ENCODE results near the gene DIP2A.
"Not testable (repeated sequence)": the region's sequence is repeated elsewhere in the genome, so short reads cannot be mapped to it uniquely, and the experiment has no call there.

The DIP2A gene

GRCh38 chr21:46559291-46559983 lies 100.7 kb downstream of the DIP2A start:
- DNase-seq = no peak

- DNase-seq = no peak
Measured at GRCh38 chr21:46560568-46561444, 102.1 kb downstream of the DIP2A start.

DNA sequence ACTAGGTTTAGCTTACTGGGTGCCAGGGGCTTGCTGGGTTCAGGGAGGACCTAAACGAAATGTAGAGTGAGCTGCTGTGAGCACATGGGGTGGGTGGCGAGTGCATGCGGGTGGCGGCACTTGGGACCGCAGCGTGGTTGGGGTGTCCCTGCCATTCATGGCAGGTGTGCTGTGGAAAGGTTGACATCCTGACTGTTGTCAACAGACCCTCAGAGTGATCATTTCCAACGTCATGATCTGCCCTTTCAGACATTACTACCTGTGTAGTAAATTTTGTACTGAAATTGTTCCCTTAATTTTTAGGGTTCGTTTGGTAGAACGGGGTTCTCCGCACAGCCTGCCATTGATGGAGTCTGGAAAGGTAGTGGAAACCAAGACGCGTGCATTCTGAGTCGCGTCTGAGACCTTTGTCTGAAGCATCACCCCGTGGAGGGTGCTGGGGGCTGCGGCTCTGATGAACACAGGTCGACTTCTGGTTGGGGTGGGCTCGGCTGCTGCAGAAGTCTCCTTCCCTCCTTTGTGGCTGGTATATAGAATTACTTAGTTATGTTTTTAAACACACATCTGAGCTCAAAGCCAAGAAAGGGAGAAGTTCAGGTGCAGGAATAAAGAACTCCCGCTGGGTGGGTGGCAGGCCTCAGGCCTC lies 102.9 kb downstream of the DIP2A start:
- no peak for DNase-seq

- DNase-seq = no peak
Measured at GRCh38 chr21:46562472-46562871, 103.8 kb downstream of the DIP2A start.

- DNase-seq = no peak
Measured at GRCh38 chr21:46562964-46563607, 104.4 kb downstream of the DIP2A start.

- DNase-seq = no peak
Measured at GRCh38 chr21:46564391-46564790, 105.7 kb downstream of the DIP2A start.

DNA sequence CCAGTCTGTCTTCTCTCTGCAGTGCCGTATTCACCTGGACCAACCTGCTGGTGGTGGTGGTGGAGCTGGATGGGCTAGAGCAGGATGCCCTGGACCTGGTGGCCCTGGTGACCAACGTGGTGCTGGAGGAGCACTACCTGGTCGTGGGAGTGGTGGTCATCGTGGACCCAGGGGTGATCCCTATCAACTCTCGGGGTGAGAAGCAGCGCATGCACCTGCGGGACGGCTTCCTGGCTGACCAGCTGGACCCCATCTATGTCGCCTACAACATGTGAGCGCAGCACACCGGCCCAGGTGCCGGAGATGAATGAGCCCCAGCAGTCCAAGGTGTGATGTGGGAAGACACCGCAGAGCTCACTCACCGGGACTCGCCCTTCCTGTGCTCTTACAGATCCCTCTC lies 108.7 kb downstream of the DIP2A start:
- no peak for DNase-seq

DNA sequence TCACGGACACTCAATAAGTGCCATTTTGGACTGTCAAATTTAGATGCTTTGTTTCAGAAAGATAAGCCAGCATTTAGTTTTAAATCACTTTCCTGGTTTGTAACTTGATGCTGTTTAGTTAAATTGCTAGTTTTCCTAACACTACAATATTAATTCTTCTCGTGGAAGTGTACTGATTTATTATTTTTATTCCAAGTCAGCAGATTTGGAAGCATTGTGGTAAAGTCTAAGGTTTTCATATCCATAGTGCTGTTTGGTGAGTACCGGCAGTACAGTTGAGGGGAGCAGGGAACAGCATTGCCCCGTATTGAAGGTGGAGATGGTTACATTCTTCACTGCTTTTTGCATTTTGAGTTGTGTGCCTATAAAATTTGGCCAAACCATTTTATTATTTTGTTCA lies 109.9 kb downstream of the DIP2A start:
- no peak for DNase-seq

DNA sequence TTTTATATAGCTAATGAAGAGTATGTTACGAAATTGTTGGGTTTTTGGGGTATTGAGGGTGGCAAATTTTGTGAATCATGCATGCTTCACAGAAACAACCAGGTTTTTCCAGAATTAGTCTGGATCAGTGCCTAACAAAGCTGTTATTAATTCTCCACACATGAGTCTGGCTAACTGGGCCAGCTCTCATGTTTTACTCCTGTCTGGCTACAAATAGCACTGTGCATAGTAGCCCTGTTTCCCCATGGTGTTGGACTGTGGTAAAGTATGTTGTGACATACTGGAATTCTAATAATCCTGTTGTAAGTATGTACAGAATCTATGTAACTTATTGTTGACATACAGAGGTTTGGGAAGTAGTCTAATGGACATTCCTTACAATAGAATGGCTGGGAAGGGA lies 110.4 kb downstream of the DIP2A start:
- DNase-seq = no peak

DNA sequence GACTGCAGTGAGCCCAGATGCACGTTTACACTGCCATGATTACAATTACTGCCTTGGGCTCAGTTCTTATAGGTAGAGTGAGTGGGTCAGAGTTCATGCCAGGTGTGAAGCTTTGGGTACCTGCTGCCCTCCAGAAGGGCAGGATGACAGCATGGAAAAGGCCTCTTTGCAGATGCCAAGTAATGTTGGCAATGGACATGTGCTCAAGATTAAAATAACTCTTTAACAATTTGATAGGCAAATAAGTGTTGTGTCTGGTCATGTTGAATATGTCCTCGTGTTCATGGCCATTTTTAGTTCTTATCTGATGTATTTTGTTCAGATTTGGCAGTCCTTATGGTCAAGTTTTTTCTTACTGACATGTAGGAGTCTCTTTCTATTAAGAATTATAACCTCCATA lies 111.4 kb downstream of the DIP2A start:
- no peak for DNase-seq

GRCh38 chr21:46570631-46571030 lies 111.9 kb downstream of the DIP2A start:
- DNase-seq = no peak

GRCh38 chr21:46572850-46573249 lies 114.2 kb downstream of the DIP2A start:
- no peak for DNase-seq

DNA sequence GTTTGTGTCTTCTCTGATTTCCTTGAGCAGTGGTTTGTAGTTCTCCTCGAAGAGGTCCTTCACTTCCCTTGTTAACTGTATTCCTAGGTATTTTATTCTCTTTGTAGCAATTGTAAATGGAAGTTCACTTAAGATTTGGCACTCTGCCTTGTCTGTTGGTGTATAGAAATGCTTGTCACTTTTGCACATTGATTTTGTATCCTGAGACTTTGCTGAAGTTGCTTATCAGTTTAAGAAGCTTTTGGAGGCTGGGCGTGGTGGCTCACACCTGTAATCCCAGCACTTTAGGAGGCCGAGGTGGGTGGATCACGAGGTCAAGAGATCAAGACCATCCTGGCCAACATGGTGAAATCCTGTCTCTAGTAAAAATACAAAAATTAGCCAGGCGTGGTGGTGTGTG lies 119.1 kb downstream of the DIP2A start:
- not testable (repeated sequence) for DNase-seq

DNA sequence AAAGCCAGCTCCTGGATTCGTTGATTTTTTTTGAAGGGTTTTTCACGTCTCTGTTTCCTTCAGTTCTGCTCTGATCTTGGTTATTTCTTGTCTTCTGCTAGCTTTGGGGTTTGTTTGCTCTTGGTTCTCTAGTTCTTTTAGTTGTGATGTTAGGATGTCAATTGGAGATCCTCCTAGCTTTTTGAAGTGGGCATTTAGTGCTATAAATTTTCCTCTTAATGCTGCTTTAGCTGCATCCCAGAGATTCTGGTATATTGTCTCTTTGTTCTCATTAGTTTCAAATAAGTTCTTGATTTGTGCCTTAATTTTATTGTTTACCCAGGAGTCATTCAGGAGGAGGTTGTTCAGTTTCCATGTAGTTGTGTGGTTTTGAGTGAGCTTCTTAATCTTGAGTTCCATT lies 120.7 kb downstream of the DIP2A start:
- not testable (repeated sequence) for DNase-seq

DNA sequence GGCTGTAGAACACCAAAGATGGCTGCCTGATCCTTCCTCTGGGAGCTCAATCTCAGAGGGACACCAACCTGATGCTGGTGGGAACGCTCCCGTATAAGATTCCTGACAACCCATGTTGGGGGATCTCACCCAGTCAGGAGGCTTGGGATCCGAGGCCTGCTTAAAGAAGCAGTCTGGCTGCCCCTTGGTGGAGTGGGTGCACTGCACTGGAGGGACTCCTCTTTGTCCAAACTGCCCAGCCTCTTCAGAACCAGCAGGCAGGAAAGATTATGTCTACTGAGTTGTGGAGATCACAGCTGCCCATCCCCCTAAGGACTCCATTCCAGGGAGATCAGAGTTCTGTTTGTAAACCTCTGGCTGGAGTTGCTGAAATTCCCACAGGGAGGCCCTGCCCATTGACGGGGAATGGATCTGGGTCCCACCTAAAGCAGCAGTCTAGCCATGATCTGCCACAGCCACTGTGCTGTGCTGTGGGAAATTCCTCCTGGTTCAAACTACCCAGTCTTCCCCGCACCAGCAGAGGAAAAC lies 123.2 kb downstream of the DIP2A start:
- no peak for DNase-seq

DNA sequence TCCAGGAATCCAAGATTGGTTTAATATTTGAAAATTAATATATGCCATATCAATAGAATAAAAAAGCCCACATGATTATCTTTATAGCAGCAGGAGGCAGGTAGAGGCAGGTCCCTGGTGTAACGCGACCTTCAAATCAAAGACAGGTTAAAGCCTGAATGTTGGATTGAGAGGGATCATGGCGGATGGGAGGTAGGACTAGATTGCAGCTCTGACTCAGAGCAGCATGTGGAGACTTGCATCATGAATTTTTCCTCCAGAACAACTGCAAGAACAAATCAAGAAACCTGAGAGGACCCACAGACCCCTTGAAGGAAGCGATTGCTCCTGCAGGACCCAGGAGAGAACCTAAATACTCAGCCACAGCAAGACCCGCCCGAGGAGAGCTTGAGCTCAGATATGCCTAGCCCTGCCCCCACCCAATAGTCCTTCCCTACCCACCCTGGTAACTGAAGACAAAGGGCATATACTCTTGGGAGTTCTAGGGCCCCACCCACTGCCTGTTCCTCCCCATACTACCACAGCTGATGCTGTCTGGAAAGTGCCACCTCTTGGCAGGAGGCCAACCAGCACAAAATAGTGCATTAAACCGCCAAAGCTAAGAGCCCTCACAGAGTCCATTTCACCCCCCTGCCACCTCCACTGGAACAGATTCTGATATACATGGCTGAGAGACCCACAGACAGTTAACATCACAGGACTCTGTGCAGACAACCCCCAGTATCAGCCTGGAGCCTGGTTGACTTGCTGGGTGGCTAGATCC lies 126.7 kb downstream of the DIP2A start:
- DNase-seq = peak; percentile 59

DNA sequence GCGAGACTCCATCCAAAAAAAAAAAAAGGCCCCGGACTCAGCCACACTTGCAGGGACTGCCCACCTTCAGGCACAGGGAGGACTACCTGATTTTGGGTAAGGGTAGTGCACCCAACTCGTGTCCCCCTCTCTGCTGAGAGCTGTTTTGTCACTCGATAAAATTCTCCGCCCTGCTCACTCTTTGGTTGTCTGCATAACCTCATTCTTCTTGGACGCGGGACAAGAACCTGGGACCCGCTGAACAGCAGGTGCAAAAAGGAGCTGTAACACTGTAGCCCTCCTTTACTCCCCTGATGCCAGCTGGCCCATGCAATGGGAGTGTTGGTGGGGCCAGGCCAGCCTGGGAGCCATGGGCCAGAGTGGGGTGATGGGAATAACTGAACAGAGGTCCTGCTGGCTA lies 135.6 kb downstream of the DIP2A start:
- no peak for DNase-seq

GRCh38 chr21:46596201-46596600 lies 137.5 kb downstream of the DIP2A start:
- DNase-seq = no peak

DNA sequence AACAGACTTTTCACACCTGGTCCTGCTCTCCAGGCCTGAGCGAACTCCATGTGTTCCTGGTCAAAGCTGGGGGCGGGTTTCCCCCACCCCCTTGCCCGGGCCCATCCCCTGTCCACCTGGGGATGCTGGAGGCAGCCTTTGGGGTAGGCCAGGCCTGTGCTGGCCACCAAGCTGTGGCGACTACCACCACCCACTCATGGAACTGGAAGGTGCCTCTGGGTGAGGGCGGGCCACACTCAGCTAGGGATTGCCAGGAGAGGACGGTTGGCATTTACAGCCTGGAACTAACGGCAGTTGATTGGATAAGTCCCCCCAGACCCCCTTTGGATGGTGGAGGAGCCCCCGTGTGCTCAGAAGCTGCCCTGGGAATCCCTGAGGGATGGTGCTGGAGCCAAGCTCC lies 138.3 kb downstream of the DIP2A start:
- no peak for DNase-seq

DNA sequence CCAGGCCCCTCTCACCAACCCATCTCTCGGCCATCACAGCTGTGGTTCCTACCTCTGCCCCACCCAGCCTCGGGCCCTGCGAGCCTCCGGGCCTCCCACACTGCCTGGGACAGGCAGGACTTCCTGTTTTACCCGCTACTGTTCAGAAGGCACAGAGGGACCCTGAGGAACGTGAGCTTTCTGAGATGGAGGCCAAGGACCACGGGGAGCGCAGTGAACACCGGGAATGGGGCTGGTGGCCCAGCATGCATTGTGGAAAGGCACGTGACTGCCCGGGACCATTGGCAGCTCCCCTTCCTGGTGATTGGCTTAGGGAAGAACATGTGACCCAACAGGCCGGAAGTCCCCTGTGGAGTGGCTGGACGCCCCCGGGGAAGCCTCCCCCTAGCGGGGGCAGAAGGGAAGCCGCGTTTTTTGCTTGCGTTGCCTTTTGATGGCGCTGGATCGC lies 139.2 kb downstream of the DIP2A start:
- DNase-seq = no peak

DNA sequence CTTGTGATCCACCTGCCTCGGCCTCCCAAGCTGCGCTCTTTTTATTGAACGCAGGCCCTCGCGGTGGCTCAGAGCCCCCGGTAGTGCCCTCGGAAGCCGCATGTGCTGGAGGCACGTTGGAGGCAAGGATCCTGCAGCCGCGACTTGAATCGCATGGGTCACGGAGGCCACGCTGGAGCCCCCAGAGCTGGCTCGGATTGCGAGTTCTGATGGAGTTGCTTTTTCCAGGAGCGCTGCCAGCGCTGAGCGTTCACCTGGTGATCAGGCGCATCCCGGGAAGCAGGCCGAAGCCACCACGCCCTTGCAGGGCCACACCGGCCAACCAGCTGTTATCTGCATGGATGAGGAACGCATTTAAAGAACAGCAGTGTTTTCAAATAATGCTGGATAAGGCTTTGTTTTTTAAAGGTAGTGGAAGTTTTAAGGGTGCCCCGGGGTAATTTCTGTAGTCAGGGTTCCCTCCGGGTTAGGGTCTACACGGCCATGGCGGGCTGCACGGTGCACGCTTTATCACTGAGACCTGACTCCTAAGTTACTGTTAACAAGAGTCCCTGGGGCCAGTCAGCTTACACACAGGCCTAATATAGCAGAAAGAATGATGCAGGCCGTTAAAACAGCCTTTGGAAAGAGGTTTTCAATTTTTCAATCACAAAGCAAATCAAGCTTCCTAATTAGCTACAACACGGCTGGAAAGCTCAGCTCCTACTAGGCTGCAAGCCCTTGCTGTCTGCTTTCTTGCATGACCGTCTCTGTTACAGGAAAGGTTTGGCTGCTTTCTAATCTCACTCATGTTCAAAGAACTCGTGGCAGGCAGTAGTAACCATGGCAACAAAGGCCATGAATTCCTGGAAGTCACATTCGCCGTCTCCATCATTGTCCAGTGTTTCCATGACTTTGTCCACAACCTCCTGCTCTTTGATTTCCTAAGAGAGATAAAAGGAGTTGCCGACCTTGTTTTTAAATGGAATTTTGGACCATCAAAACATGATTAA lies 140.2 kb downstream of the DIP2A start:
- no peak for DNase-seq

All from NCI-H69 (cell line).